ENCODE results near the gene GAA. TPM values are rescaled to one million over a fixed set of nuclear protein-coding genes. Genes with fewer than 3 reads are reported as not detected.

The GAA gene
- total RNA-seq, 1 donor from 2014 or later = 19.6 TPM

DNA sequence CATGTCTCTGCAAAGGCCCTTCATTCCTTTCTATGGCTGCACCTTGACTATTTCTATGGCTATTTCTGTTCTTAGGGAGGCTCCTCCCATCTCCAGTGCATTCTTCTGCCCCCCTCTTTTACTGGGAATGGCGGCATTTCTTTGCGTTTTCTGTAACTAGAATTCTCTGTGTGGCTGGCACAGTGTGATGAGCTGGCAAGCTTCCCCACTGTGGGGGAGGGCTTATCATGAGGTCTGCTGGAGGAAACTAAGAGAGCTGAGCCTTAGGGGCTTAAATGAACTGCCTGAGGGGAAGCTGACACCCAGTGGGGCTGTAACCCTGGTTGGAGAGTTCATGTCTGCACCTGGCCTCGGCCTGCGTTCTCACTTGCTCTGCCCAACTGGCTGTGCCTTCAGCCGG is 67.0 kb downstream of the GAA start:
- CTCF ChIA-PET = no interaction called here

DNA sequence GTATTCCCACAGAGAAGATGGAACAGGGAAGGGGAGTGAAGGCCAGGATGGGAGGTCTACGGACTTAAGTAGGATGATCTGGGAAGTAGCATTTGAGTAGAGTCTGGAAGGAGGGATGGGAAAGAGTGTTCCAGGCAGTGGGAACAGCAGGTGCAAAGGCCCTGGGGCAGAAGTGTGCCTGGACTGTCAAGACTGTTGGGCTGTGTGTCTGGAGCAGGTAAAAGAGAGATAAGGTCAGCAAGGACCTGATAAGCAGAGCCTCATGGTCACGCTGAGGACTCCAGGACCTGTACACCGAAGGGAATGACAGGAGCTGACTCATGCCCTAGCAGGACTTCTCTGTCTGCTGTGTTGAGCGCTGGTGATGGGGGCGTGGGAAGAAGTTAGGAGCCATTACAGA is 67.7 kb downstream of the GAA start:
- H3K4me1 Mint-ChIP-seq = no peaks in the 10 kb centered on the region
- intact Hi-C loops (cut with micrococcal nuclease) = no loop called here
- ATAC-seq (ENCODE audit: low read depth) (no peak), DNase-seq (no peak)
- H3K27me3 Mint-ChIP-seq = peaks cover 4% of the 10 kb centered on the region
- no peak overlapping the region for H3K27ac Mint-ChIP-seq
- ChIA-PET POLR2A (no interaction called here), CTCF (no interaction called here)
- TF ChIP-seq CTCF (IDR thresholded peaks at IDR 0.05) = no peak
- H3K36me3 Mint-ChIP-seq (ENCODE audit: low read depth) = no peaks in the 10 kb centered on the region
- H3K4me3 Mint-ChIP-seq = no peak overlapping the region
- no peaks in the 10 kb centered on the region for H3K9me3 Mint-ChIP-seq

More for the DNA sequence above, 67.0 kb downstream of the GAA start:
- H3K36me3 Mint-ChIP-seq (ENCODE audit: low read depth) = no peaks in the 10 kb centered on the region
- DNase-seq (no peak), ATAC-seq (ENCODE audit: low read depth) (no peak)
- POLR2A ChIA-PET = no interaction called here
- H3K9me3 Mint-ChIP-seq = no peaks in the 10 kb centered on the region
- intact Hi-C loops (cut with micrococcal nuclease) = no loop called here
- peaks cover 4% of the 10 kb centered on the region for H3K27me3 Mint-ChIP-seq
- H3K4me1 Mint-ChIP-seq = no peaks in the 10 kb centered on the region
- H3K4me3 Mint-ChIP-seq = no peak overlapping the region
- no peak for TF ChIP-seq CTCF (IDR thresholded peaks at IDR 0.05)
- H3K27ac Mint-ChIP-seq = no peak overlapping the region

Other genes with a start within 250 kb of the GAA start
- gene TBC1D16, start 65.7 kb upstream of the GAA start, total RNA-seq = 2.6 and 3.4 TPM in 2 replicates
- gene CCDC40, start 64.9 kb upstream of the GAA start, total RNA-seq = 0.46 and 0.55 TPM in 2 replicates
- 84.0 and 88.1 TPM in 2 replicates for gene EIF4A3, start 45.5 kb downstream of the GAA start, total RNA-seq
- not detected in 2 replicates for gene CARD14, start 68.4 kb downstream of the GAA start, total RNA-seq
- 38.8 and 41.3 TPM in 2 replicates for gene SGSH, start 118.8 kb downstream of the GAA start, total RNA-seq
- 7.5 and 8.4 TPM in 2 replicates for gene SLC26A11, start 118.8 kb downstream of the GAA start, total RNA-seq
- gene RNF213, start 159.3 kb downstream of the GAA start, total RNA-seq = 203 and 228 TPM in 2 replicates

Measured in activated B cell treated with CpG ODN at 0.5 μM for 24 hours (primary cell).